GM12801 (cell line): ENCODE results near the gene HIRIP3.

Experiments
- TF ChIP-seq, protein P1 (sequence below): IDR thresholded peaks from one replicate; pipeline ENCODE4 v1.5.1; 2011; ENCODE audit warnings: control low read depth; ENCODE audit not compliant: insufficient read length; ENCODE audit errors: extremely low read depth

HIRIP3 gene

DNA sequence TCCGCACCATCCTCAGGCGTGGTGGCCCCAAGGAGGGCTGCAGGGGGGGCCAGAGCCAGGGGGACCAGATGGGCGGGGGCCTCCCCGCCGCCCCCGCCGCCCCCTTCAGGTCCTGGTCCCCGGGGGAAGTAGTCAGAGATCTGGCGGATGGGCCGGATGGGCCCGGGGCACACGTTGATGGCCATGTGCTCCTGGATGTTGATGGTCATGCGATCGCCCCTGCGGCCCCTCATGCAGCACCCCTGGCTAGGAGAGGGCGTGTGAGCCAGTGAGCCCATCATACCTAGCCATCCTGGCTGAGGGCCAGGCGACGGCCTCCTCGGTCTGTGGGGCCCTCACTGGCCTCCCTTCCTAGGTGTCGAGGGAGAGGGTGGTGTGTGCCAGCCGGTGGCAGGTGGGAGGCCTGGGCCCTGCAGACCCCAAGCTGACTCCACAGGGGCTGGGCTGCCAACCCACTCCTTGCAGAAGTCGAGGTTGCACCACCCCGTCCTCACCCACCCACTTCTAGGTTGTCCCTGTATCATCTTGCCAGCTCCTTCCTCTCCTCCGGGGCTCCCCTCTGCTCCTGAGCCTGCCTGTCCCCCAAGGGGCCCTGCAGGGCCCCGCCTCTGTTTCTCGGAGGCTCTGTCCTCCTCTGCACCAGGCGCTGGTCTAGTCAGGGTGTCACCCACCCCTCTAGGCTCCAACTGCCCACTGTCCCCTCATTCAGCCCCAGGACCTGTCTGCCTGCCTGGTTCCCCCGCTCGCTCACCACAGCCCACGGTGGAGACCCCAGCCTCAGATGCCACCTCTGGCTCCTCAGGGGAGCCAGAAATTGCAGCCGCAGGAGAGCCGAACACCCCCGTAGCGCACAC is 14.8 kb upstream of the HIRIP3 start:
- TF ChIP-seq, protein P1, sequence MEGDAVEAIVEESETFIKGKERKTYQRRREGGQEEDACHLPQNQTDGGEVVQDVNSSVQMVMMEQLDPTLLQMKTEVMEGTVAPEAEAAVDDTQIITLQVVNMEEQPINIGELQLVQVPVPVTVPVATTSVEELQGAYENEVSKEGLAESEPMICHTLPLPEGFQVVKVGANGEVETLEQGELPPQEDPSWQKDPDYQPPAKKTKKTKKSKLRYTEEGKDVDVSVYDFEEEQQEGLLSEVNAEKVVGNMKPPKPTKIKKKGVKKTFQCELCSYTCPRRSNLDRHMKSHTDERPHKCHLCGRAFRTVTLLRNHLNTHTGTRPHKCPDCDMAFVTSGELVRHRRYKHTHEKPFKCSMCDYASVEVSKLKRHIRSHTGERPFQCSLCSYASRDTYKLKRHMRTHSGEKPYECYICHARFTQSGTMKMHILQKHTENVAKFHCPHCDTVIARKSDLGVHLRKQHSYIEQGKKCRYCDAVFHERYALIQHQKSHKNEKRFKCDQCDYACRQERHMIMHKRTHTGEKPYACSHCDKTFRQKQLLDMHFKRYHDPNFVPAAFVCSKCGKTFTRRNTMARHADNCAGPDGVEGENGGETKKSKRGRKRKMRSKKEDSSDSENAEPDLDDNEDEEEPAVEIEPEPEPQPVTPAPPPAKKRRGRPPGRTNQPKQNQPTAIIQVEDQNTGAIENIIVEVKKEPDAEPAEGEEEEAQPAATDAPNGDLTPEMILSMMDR: no peak

DNA sequence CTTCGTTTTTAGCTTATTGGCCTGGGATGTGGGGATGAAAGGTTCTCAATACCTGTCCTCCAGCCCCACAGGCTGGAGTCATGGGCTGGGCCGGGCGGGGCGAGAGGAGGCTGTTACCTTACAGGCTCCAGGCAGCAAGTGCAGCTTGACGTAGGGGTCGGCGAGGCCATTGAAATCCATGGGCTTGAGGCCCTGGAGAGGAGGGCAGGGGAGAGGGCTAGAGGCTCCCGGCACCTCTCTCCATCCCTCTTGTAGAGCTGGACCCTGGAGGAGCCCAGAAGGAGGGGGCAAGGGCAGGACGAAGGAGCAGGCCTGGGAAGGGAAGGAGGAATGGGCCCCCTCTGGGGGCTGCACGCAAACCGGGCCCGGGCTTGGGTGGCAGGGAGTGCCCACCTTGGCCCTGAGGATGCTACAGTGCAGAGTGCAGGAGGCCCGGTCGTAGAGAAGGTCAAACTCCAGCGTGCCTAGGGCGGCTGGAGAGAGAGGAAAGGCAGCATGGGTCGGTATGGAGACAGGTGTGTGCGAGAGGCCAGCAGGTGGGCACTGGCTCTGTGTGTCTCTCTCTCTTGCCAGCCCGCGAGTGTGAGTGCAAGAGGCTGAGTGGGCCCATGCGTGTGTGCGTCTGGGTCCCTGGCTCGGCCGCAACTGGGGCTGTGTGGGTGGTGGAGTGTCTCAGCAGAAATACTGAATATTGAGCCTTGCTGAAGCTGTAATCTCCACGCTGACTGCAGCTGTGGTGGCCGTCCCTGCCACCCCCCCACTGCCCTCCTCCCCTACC is 13.9 kb upstream of the HIRIP3 start:
- TF ChIP-seq, protein P1: no peak

- TF ChIP-seq, protein P1: no peak
These were observed 12.0 kb upstream of the HIRIP3 start for GRCh38 chr16:30007378-30007895.

- TF ChIP-seq, protein P1: no peak
These were observed 11.4 kb upstream of the HIRIP3 start for GRCh38 chr16:30006659-30007377.

GRCh38 chr16:30006095-30006473 is 10.7 kb upstream of the HIRIP3 start:
- TF ChIP-seq, protein P1: no peak

- TF ChIP-seq, protein P1: no peak
These were observed 10.1 kb upstream of the HIRIP3 start for GRCh38 chr16:30005341-30006094.
